HG02763 (cell line): ENCODE measurements around the gene FLOT1.
"Not testable (repeated sequence)": the region's sequence is repeated elsewhere in the genome, so short reads cannot be mapped to it uniquely, and the experiment has no call there.

ENCODE experiments used
- ATAC-seq: cut with Tn5 transposase; IDR thresholded peaks from one replicate; pipeline ENCODE4 v1.9.1; 2021; ENCODE audit warnings: mild to moderate bottlenecking, moderate library complexity; ENCODE audit not compliant: unreplicated experiment

The FLOT1 gene

GRCh38 chr6:30723843-30724741, 18.4 kb downstream of the FLOT1 start:
- not testable (repeated sequence) for ATAC-seq

DNA sequence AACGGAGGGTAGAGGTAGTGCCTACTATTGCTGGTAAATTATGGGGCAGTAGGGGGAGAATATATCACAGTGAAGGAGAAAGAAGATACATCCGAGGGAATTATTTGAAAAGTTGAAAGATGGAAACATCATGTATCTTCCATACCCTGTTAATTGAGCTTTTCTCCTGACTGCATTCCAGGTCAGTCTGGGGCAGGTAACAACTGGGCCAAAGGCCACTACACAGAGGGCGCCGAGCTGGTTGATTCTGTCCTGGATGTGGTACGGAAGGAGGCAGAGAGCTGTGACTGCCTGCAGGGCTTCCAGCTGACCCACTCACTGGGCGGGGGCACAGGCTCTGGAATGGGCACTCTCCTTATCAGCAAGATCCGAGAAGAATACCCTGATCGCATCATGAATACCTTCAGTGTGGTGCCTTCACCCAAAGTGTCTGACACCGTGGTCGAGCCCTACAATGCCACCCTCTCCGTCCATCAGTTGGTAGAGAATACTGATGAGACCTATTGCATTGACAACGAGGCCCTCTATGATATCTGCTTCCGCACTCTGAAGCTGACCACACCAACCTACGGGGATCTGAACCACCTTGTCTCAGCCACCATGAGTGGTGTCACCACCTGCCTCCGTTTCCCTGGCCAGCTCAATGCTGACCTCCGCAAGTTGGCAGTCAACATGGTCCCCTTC, 19.2 kb downstream of the FLOT1 start:
- not testable (repeated sequence) for ATAC-seq

DNA sequence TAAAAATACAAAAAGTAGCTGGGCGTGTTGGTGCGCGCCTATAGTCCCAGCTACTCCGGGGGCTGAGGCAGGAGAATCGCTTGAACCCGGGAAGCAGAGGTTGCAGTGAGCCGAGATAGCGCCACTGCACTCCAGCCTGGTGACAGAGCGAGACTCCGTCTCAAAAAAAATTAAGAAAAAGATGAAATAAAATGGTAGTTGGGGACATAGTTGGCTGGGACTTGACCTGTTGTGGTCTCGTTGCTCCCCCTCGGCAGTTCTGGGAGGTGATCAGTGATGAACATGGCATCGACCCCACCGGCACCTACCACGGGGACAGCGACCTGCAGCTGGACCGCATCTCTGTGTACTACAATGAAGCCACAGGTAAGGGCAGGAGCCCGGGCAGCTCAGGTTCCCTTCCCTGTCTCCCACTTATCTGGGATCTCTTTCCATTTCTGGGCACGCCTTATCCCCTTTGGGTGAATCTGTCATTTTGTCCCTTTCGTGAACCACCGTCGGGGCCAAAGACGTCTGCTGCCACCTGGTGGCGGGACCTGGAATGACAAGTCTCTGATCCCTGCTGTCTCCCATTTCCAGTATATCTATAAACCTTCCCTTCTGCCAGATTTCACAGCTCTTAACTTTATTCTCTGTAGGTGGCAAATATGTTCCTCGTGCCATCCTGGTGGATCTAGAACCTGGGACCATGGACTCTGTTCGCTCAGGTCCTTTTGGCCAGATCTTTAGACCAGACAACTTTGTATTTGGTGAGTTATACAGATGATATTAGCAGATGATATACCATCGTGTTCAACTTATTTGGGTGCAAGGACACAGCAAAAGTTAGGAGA, 20.0 kb downstream of the FLOT1 start:
- ATAC-seq = no peak

GRCh38 chr6:30722025-30722279, 20.5 kb downstream of the FLOT1 start:
- not testable (repeated sequence) for ATAC-seq

DNA sequence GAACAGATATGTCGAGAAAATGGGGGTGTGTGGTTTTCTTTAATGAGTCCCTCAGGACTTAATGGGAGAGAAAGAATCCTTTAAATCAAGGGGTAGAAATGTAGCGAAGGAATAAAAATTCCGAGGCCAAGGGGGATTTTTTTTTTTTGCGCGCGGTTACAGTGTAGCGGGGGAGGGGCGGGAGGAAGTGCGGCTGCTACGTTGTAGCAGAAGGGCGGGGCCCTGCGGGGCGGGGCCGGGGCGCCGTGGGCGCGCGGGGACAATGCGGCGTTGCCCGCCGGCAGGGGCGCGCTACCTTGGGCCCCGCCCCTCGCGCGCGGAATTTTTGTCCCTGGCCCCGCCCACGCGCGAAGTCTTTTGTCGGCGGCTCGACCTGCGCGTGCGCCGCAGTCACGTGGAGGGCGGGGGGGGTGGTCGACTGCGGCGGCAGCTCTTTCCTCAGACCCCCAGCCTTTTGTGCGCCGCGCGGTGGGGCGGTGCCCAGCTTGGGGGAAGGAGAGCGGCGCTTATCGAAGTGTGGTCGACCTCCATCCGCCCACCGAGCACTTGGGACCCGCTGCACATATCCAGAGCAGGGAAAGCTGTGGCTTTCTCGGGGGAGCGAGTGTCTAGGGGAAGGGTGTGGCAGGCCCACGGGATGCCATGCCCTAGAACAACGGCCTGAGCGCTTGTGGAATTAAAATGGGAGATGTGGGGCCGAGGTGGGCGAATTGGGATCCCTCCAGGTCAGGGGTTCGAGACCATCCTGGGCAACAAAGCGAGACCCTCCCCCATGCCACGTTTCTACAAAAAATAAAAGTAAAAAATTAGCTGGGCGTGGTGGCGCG, 21.1 kb downstream of the FLOT1 start:
- peak; percentile 31 for ATAC-seq

GRCh38 chr6:30720738-30721197, 21.7 kb downstream of the FLOT1 start:
- no peak for ATAC-seq

GRCh38 chr6:30719791-30720737, 22.4 kb downstream of the FLOT1 start, which contains the start of gene TUBB:
Gene TUBB (plus strand): TSS chr6:30720352. CDS start chr6:30720507, 155 bp downstream.
- ATAC-seq = peak; percentile 42

- no peak for ATAC-seq
Measured at GRCh38 chr6:30719356-30719755, 23.1 kb downstream of the FLOT1 start.

DNA sequence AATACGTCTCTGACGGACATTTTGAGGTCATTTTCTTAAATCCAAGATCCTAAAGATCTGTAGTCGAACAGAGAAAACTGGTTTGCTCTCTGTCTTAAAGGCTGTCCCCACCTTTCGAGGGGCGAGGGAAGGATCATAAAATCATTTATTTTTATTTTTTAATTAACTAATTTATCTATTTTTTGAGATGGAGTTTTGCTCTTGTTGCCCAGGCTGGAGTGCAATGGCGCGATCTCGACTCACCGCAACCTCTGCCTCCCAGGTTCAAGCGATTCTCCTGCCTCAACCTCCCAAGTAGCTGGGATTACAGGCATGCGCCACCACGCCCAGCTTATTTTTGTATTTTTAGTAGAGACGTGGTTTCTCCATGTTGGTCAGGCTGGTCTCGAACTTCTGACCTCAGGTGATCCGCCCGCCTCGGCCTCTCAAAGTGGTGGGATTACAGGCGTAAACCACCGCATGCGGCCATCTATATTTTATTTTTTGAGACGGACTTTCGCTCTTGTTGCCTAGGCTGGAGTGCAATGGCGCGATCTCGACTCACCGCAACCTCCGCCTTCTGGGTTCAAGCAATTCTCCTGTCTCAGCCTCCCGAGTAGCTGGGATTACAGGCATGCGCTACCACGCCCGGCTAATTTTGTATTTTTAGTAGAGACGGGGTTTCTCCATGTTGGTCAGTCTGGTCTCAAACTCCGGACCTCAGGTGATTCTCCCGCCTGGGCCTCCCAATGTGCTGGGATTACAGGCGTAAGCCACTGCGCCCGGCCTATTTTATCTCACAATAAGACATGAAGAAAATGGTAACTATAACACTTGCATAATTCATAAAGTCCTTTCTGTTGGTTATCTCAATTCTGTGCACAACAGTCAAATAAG, 24.4 kb downstream of the FLOT1 start:
- not testable (repeated sequence) for ATAC-seq

DNA sequence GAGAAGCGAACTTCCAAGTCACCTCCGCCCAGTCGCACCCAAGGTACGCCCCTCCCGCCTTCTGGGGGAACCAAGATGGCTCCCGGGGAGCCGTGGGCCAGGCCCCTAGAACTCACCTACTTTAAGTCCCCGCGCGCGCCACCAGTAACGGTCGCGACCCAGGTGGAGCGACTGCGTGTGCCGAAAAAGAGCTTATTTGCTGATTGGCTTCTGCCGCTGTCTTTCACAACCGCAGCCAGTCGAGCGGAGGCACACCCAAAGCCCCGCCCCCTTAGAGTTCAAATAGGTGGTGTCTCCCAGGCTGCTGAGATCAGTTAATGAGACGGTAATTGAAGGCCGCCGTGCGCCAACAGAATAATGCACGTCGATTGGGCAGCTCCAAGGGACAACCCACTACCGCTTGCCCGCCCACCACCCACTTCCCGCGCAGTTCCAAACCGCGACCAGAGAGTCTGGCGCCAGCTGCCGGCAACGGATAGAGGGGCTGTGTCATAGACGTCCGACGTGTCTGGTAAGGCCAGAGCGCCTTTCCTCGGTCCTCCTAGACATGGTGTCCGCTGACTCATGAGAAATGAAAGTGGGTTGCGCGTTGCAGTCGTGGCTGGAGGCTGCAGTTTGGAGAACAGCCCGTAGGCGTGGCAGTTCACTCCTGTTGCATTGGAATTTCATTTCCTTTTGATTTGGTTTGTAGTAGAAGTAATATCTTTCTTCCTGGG, 25.2 kb downstream of the FLOT1 start, which contains the start of gene MDC1:
MDC1 (minus strand) TSS at position 153 of the 716 bp plus-strand sequence. CDS start 2,106 bp downstream, outside the sequence.
- peak; percentile 63 for ATAC-seq

GRCh38 chr6:30716879-30717128, 25.7 kb downstream of the FLOT1 start:
- no peak for ATAC-seq

GRCh38 chr6:30714263-30714662, 28.2 kb downstream of the FLOT1 start:
- no peak for ATAC-seq

DNA sequence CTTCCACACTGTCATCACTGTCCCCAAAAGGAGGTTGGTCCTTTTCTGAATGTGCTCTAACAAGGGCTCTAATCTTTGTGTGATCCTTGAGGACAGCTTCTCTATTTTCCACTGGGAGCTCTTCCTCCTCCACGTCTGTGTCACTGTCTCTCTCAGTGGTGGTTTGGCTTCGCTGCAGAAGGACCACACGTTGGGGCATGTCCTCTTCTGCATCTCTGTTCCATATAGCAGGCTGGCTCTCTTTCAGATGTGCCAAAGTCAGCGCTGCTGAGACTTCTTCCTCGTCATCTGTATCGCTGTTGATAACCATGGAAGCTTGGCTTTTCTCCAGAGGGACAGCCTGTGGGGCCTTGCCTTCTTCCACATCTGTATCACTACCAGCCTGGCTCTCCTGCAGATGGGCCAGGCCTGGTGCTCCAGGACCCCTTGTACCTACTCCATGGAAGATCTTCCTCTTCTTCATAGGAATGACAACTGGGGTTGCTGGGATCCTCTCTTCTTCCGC, 30.0 kb downstream of the FLOT1 start:
- ATAC-seq = no peak

DNA sequence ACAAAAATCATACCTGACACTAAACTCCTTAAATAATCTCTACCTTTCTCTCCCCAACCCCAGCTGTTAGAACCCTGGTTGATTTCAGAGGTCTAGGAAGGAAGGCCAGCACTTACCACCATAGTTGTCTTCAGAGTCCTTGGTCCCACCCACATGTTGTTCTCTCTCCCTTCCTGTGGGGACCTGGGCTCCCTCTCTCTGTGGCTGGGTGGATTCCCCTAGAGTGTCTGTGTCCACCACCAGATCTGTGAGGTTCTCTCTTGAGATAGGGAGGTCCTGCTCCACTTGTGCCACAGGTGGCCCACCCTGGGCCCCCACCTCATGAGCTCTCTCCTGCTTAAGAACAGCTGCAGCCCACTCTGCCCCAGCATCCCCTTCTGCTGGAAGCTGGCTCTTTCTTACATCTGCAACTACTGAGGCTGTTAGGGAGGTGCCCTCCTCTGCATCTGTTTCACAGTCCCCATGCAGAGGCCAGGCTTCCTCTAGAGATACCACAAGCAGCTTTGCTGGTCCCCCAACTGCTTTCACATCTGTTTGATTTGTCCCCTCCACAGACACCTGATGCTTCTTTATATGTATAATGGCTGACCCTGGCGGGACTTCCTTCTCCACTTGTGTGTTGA, 30.6 kb downstream of the FLOT1 start:
- no peak for ATAC-seq

GRCh38 chr6:30709101-30709868, 33.2 kb downstream of the FLOT1 start:
- ATAC-seq = no peak

- ATAC-seq = no peak
Measured at GRCh38 chr6:30707281-30707850, 35.1 kb downstream of the FLOT1 start.
